Measurements from ENCODE around the gene LYZL4.
A peak's percentile ranks its signal among the peaks of the same experiment; 100 is the strongest.

The LYZL4 gene

DNA sequence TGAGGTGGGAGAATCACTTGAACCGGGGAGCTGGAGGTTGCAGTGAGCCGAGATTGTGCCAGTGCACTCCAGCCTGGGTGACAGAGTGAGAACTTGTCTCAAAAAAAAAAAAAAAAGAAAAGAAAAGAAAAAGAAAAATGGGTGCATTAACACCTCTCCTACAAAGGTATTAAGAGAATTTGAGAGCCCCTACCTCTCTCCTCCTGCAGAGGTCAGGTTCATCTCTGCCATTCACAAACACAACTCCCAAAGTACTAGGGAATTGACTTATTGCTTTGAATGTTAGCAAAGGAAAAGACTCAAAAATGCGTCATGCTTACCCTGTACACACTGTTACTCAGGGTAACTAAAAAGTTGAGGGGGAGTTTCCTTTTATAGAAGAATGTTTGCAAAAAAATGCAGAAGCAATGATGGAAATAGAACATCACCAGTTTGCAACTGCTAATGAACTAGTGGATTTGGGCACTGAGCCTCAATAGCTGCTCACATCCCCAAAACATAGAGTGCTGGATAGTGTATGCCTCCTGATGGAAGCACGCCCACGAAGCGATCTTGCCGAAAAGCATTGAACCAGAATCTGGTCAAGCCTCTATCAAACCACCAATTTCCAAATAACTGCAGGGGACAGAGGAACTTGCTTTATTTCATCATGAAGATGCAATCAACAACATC lies 15.5 kb upstream of the LYZL4 start:
- DNase-seq, result no peak

DNA sequence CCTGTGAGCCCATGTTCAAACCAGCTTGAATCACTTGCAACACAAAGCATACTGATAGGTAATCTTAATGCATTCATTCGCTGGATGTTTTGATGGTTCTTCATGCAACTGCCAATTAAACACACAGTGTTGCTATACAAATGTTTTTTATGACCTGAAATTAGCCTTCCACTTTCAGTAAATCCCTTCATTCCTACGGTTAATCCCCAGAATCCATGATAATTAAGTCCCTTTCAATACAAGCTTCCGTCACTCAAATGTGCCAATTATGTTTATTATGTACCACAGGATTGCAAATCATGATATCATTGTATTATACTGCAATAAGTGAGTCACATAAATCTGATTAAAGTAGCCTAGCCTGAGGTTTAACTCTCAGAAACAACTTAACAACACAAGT lies 14.5 kb upstream of the LYZL4 start:
- no peak for DNase-seq

DNA sequence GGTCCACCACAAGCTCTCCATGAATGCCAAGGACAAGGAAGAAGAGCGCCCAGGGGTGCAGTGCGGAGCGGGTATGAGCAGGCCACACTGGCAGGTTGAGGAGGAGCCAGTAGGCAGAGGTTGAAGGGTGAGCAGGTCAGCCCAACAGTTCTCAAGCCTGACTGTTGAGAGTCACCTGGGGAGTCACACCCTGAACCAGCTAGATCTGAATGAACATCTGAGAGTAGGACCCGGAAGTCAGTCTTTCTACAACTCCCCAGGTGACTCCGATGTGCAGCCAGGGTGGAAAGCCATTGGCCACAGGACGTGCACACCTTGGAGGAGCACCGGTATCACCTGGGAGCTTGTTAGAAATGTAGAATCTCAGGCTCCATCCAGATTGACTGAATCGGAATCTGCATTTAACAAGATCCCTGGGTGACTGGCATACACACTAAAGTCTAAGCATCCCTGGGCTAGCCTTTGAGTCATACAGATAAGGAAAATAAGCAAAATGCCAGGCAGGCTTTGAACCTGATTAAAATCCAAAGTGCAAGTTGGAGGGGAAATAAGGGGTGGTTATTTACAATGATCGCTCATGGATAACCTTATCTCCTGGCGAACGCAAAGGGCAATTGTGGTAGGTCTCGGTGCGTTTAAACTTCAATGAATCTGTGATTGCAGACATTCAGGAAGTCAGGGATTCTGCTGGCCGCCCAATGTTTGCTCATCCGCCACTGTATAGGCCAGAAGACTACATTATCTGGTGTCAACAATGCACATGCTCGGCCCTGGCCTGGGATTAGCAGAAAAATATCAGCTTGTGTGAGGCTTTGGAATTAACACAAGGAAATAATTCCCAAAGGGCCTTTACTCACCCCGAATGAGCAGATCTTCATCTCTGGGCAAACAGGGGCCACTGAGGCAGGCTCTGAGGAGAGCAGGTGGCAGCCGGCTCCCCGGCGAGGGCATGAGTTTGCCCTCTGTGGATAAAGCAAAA lies 11.7 kb upstream of the LYZL4 start:
- DNase-seq, result no peak

DNA sequence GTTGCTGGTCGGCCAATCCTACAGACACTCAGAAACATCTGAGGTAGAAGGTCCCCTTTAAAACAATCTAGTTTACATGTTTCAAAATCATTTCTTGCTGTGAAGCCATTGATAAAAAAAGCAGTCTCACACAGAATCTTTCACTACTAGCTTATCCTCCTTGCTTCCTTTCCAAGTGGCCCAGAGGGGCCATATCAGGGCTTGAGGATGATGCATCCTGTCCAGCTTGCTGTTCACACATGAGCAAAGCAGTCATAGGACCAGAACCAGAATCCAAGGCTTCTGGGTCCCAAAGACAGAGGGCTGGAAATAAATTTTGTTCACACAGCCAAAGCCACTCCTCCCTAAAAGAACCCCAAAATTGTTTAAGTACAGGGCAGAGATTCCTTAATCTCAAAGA lies 9.2 kb upstream of the LYZL4 start:
- DNase-seq, result no peak

DNA sequence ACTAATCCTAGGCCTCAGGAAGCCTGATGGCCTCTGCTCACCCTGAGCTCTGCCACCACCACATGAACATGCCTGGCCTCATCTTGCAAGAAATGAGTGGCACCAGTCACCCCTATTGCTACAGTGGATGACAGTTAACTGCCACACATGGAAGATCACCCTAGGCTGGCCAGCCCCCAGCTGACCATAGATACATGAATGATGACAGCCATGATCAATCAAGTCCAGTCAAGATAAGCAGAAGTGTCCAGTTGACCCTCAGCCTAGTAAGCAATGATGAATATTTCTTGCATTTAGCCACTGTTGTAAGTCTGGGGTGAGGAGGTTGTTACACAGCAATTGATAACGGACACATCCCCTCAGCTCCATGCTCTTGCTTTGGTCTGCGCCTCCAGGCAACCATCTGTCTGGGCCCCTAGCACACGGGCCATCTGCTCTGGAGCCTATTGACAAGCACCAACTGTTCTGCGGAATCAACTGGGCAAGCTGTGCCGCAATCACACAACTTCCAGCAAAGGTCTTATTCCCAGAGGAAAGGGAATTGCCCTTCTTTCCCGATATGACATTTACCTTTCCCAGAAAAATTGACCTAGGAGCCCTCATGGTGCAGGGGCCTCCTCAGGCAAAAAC lies 2.2 kb upstream of the LYZL4 start:
- DNase-seq, result no peak

DNA sequence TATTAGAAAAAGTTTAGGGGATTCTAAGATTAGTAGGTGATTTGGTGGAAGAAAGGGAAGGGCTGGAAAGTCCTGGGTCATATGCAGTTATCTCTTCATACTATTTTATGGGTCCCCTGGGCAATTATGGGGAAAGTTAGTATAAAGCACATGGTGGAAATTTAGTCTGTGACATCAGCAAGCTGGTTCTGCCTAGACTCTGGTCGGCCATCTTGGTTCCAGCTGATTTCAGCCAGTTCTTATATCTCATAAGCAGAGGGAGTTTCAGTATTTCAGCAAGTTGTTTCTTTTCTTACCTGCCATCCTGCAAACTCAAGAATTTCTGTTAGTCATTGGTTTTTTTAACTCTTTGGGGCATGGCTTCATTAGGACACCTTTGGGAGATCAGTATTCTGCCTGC lies 1.0 kb upstream of the LYZL4 start:
- no peak for DNase-seq

DNA sequence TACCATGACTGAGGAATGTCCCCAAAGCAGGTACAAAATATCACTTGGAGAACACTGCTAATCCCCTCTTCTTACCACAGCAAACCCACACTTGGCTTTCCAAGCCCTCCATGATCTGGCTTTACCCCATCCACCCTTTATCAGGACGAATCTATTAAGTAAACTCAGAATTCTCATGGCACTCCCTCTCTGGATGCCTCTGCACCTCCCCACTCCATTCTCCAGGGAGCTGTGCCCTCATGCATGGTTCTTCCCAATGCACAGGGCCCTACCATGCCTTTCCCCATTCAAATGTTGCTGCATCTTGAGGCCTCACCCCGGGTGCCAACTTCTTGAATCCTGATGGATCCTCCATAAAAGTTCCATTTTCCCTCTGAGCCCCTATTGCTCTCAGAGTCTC lies 2.3 kb downstream of the LYZL4 start:
- no peak for DNase-seq

DNA sequence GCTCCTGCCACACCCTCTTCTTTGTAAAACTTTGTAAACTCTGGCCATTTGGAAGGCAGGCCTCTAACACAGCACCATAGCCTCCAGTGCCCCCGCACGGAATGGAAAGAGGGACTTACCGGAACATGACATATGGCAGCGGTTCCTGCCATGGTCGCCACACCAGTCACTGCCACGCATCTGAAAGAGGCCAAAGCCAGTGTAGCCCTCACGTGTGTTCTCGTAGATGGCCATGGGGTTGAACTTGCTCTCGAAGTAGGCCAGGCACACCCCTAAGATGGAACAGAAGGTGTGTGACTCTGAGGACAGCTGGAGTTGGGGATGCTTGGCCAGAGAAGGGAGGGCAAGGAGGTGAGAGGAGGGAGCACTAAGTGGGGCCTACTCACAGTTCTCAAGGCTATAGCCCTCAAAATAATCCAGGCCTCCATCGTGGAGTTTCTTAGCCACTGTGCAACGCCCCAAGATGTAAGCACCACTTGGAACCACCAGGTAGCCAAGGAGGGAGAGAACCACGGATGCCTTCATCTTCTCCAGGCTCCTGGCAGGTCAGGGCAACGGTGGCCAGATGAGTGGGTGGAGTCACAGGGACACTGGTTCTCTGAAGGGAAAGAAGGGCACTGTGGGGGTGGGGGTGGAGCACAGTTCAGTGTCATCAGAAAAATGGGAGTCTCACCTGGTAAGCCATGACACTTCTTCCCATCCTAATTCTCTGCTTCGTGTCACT lies 3.5 kb downstream of the LYZL4 start:
- no peak for DNase-seq

DNA sequence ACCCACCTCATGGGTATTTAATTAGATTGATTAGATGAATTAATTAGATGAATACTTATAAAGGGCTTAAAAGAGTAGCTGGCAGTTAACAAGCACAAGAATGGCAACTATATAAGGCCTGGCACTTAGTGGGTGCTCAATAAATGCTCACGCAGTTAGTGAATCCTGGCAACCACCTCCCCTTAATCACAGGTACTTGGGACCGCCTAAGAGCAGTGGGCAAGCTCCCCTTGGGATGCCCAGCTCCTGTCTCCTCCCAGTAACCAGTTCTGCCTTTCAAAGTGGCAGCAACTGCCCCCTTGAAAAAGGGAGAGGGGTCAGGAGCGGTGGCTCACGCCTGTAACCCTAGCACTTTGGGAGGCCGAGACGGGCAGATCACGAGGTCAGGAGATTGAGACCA lies 4.6 kb downstream of the LYZL4 start:
- DNase-seq, result no peak

DNA sequence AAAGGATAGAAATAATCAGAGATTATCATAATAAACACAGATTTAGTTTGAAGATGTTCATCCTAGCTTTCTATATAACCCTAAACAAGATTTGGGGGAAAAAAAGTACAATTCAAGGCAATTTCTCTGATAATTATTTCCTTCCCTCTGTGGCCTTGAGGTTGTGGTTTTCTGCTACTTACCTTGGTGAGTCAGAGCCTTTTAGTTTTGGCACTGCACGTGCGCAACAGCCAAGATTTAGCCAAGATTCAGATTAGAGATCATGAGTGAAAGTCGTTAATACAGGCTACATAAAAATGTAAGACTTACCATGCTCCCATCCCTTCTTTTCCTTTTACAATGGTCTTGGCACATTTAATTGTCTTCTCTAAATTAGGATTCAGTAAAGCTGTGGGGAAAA lies 6.7 kb downstream of the LYZL4 start:
- no peak for DNase-seq

DNA sequence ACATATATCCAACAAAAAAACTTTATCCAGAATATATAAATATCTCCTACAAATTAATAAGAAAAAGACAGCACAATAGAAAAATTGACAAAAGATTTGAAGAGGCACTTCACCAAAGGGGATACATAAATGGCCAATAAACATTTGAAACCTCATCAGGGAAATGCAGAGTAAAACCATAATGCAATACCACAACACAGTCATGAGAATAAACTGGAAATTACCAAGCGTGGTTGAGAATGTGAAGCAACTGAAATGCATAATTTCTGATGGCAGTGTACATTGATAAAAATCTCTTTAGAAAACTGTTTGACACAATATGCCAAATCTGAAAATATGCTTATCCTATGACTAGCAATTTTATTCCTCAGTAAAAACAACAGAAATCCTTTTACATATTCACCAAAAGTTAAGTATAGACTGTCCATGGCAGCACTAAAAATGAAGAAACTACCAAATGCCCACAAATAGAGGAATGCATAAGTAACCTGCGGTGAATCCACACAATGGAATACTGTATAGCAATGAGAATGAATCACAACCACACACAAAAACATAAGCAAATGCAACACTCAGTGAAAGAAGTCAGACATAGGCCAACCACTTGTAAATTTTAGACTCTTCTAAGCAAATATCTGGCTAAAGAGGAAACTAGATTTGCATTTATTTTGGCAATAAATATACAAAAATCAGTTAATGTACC lies 7.9 kb downstream of the LYZL4 start:
- no peak for DNase-seq

DNA sequence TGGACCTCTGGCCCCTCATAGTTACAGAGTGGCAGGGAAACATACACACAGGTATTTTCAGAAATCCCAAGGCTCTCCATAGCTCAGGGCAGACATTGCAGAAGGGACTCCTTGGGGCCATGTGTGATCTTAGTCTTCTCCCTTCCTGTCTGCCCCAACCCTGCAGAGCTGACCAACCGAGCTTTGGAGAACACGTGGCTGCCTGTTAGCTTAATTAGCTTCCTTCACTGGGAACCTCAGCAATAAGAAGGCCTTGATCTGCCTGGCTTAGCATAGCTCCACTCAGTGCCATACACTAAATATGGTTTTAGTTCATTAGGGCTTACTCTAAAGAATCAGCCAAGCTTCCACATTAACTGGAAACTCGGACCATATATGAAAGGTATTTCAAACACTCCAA lies 12.3 kb downstream of the LYZL4 start:
- no peak for DNase-seq

DNA sequence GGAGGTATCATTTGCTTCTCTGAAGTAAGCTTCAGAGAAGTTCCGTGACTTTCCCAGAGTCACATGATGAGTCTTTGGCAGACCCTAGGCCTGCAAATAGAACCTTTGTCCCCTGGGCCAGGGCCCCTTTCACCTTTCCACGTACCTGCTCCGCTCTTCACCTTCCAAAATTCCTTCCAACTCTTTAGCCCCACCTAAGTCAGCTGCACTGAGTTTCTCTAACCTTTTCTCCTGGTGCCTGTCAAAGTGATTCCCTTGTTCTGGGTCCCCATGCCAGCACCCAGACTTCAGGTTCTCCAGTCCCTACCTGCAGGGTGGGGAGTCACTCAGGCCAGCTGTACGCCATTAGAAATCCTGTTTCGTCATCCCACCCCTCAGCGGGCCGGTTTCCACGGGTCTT lies 12.8 kb downstream of the LYZL4 start:
- DNase-seq, result no peak

DNA sequence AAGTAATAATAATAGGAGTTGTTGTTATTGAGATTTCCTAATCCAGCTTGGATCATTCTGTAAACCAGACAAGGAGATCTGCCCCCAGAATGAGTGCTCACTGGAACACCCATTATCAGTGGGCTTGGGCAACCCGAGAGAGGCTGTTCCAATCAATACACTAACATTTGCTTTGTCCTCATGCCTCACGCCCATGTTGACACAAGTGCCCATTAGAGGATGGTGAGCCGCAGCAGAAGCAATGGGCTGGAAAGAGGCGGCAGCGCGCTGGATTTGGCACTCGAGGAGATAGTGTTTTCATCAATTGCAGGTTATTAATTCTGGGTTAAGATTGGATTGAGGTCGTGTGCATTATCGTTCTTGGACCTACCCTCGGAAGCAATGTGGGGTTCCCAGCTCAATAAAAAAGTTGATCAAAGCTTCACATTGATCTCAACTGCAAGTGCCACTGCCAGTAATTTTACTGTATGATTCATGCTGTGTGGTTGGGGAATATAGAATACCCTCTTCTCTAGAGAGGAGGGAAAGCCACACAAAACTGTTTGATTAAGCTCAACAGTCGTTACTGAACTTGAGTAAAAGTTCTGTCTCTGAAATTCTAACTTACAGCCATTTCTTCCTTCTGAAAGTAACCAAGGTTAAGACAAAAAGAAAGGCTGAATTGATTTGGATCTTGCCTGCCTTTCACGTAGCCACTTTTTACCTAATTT lies 15.7 kb downstream of the LYZL4 start:
- no peak for DNase-seq

DNA sequence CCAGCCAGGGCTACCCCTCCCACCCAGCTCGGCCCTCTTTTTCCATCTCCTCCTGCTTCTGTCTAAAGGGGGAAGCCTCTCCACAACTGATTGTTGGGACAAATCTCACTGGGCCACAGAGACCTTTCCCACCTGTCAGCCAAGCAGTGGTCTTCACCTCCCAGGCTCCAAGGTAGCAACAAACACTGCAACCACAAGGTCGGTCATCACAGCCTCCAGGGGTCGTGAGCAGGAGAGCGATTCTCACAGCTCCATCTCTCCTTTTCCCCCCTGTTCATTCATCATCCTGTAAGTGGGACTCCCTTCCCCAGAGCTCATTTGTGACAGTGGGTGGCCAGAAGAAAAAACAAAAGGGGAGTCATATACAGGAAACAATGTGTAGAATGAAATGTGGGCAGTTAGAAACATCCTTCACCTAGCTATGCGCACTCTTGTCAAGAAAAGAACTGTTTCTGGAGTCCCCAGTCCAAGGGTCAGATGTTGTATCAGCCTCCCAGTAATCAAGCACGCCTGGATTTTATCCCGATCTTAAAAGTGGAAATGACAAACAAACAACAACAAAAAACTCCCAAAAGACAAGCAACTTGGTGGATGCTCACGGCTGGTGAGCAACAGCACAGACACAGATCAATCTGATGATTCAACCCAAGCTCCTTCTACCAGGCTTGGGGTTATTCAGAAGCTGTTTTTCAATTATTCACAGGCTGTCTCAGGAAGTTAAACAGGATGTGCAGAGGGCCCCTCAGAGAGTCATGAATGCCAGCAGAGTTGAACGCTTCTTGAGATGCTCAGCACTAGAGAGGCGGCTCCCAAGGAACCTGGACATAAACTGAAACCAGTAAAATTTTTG lies 22.4 kb downstream of the LYZL4 start:
- DNase-seq, result peak; percentile 6

DNA sequence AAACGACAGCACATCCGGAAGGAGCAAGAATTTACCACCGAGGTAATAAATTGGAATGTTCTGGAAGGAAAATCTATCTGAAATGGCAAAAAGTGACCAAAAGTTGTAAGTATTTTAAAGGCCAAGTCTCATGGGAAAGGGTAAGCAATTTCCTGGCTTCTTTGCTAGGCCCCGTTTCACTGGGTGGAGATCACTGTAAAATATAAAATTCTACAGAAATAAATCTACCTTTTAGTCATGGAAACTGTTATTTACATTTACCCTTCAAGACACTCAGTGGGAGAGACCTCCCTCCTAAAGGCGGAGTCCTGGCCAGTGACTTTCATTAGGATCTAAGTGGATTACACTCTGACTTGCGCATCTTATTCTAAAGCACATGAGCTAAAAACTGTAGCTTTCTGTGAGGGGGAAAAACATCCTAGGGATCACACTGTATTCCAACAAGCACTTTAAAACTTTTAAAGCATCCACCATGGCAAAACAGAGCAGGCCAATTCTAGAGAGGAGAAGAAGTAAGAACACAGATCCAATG lies 28.8 kb downstream of the LYZL4 start:
- DNase-seq, result no peak

DNA sequence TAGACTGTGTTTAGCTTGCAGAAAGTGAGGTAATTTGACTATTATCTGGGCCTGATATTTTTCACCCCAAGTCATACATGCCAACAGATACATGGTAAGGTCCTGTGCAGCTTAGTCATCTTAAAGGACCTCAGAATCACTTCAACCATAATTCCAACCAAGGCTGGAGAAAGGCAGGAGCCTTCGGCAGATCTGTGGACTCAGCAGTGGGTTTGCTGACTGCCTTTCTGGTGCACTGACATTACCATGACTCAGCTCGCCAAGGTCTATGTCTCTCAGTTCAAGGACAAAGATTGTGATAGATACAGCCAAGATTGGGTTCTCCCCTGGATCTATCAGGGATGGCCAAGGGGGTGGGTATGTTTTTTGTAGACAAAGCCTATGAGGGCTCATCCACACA lies 32.7 kb downstream of the LYZL4 start:
- no peak for DNase-seq

DNA sequence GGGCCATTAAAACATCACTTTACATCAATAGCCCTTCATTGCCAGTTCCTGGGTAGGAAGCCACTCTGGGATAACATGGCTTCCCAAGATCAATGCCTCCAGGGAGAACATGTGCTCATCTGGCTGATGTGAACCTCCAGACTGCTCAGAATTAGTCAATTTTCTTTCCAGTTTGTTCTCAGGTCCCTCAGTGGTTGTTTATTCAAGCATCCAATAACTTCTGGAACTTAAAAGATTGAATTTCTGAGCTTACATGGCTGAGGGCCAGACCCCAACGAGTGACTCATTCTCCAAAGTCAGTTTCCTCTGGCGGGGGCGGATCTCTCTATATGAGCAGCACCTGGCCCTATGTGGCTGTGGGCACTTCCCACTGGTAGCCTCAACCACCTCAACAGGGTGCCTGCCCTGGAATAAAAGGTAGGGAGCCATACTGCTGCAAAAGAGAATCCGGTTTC lies 34.0 kb downstream of the LYZL4 start:
- no peak for DNase-seq

DNA sequence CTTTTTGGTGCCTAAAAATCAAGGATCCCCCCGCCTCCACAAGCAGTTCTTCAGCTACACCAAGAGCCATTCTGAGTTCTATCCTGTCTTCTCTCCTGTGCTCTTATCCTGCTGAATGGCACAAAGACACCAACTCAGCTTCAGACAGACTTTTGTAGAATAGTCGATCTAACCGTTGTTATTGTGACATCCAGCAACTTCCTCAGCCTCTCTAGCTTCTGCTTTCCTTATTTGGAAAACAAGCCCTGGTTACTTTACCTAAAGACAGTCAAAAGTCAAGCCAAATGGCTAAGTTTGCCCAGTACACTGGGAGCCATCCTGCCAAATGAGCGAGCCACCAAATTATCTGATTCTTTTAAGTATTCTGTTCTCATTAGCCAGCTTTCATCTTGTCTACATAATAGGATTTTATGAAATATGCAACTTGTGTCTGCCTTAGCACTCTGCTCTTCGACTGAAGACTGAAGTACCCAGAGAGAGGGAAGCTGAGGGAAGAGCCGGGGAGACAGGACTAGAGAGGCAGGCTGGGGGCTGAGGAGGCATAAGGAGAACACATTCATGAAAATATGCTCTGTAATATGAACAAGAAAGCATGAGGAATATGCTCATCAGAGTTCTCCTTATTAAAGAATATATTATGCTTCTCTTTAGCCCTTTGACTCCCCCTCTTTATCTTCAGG lies 35.1 kb downstream of the LYZL4 start:
- DNase-seq, result no peak

DNA sequence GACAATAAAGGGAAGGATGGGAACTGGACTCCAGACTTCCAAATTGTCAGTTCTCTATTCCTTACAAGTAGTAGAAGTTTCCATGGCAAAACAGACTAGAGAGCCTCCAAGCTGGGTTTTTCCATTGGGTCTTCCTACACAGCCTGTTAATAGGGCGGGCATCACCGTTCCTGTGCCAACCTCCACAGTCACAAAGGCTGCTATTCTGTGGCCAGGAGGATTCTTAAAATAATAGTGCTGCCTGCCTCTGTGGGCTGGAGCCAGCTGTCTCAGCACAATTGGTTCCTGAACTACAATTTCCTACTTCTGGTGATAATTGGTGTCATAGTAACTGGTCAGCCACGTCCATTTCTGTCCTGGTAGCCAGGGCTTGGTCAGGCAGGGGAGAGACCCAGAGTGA lies 38.6 kb downstream of the LYZL4 start:
- no peak for DNase-seq
